Stimulated activated CD4-positive, alpha-beta T cell treated with anti-CD3 and anti-CD28 coated beads, Interleukin-1b, Interleukin-23, amount 100 ng/mL, for 48 hours (primary cell): ENCODE results near the gene PTTG2.

ENCODE experiments used
- DNase-seq: peaks from one replicate; pipeline ENCODE4 v3.0.0-alpha.2; 2020

PTTG2 gene

DNA sequence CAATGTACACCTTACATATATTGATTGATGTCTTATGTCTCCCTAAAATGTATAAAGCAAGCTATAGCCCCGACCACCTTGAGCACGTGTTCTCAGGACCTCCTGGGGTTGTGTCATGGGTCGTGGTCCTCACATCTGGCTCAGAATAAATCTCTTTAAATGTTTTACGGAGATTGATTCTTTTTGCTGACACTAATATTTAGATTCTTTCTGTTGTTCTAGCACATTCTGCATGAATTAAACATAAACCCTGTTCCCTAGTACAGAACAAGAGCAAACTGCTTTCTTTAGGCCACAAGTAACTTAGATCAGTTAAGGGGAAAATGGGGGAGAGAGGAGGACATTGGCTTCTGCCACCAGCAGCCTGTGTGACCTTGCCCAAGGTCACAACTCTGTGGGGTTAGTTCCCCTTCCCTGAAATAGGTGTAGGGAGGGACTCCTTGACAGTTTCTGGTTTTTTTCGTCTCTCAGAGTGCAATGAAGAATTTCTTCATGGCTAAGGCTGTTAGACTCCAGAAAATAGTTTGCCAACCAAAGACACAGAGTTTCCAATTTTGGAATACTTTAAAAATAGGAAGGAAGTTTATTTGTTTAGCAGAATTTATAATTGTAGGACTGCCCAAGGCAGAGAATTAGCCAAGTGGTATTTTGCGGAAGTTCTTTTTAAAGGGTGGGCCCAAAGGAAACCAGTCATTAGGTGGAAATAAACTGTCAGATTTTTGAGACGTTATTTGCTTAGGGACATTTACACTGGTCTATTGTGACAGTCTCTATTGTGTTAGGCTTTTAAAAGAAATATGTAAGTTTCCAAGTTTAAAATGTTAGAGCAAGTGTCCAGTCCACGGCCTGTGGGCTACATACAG, 29.4 kb downstream of the PTTG2 start:
- no peak for DNase-seq

DNA sequence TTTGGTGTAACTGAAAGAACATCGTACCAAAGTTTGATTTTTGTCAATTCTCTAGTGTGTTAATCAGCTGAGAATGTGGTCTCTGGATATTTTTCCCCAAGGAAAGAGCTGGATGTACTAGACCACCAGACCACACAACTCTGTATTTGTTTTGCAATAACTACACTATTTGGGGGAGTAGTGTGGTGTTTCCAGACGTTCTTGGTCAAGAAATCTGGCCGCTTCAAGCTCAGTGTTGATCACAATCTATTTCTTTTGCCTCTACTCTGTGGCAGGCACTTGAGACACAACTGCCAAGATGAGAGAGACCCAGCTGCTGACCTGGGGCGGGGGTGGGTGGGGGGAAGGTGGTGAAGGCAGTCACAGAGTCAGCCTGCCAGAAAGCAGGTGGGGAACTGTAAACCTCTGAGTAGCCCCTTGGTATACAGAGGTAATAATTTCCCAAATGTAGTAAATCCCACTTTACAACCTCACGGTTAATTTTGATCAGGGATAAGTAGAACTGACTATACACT, 30.6 kb downstream of the PTTG2 start:
- DNase-seq, result no peak

DNA sequence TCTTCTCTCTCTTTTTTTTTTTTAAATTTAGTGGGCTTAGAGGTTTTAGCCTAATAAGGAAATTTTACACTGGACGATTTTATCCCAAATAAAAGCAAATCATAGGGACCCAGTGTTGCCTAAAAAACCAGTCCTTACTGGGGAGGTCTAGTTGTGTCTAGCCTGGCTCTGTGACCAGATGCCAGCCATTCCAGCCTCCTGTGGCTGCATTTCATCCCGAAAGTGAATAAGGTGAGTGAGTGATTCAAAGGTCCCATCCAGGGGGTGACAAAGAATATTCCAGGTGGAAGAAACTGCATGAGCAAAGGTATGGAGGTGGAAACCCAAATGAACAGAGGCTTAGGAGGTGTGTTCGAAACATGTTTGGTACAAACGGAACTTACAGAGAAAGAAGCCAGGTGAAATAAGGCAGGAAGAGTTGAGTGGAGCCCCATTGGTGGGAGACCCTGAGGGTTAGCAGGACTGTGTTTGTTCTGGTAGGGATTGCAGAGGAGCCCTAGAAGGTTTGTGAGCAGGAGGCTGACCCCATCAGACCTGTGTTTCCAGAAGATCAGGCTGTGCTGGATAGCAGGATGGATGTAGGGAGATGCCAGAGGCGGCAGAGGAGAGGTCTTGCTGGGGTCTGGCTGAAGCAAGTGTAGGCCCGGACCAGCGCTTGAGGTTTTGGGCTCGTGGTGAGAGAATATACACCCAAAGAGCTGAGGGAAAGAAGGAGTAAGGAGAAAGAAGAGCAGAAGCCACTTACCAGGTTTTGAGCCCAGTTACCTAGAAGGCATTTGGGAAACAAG, 31.6 kb downstream of the PTTG2 start:
- no peak for DNase-seq

DNA sequence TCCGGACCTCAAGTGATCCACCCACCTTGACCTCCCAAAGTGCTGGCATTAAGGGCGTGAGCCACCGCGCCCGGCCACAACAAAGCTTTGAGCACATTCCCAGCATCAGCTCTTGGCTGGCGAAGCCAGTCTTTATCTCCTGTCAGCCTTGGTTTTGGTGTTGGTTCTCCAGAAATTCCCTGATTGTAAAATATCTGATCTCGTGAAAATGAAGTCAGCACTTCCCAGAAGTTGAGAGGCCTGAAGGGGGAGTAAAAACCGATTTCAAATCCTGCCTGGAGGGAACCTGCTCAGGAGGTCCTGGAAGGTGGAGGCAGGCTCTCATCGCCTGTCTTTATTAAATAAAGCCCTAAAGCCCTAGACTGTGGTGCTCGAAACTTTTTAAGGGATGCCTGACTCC, 33.6 kb downstream of the PTTG2 start:
- DNase-seq, result no peak

DNA sequence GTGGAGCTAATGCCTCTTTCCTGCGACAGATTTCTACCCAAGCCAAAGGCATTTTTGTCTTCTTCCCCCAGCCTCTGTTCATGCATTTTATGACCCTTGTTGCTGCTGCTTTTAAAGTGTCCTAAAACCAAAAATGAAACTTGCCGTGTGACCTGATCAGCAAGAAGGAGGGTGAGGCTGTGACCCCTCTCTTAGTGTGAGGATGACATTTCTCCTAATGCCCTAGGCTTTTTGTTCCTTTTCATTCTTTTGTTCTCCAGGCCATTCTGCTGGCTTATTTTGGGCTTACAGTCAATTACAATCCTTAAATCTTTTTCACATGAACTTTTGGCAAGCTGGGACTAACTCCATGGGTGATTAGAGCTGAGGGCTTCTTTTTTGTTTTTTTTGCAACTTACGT, 34.4 kb downstream of the PTTG2 start:
- DNase-seq, result no peak

DNA sequence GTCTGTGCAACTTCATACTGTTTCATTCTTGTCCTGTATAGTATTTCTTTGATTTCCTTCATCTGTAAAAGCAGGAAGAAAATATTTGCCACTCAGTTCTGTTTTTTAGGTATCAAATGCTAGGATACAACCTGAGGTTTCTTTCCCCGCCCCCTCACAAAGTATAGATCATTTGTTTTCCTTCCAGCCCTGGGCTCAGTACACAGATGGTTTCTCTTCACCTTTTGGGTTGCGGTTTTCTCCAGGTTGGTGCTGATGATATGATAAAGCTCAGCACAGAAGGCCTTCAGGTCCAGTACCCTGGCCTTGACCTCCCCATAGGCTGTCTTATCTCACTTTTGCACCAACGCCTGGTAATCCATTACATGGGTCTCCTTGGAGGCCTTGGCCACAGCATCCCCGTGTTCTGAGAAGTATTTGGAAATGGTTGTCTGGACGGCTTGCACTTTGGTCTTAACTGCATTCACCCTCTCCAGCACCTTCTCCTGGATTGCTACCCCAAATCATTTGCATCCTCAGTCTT, 35.2 kb downstream of the PTTG2 start:
- no peak for DNase-seq

DNA sequence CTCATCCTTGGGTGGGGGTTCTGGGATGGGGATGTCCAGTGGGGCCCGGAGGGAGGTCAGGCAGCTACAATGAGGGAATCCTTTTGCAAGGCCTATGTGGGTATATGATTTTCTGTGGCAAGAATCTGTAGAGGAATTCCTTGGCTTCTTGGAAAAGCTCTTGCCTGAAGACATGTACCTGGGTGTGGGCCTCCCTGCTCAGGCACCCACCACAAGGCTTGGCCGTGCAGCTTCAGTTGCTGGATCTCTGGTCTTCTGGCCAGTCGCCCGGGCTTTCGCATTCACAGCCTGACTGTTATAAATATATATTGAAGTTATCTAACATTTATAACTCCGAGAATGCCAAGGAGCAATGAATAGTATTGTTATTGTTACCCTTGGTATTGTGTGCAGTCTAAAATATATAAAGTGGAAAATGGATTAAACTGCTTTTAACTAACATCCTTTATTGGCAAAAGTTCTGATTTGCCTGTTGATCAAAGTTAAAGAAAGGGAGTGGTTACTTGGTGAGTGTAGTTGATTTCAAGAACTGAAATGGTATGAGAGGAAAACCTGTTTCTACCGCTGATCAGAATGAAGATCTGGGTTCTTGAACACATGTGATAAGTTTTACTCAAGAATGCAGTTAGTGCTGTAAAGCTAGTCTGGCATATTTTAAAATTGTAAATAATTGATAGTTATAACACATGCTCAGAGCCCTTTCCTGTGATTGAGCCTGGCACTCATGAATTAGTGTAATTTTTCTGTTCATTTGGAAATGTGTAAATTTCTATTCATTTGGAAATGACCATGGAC, 36.0 kb downstream of the PTTG2 start:
- no peak for DNase-seq

DNA sequence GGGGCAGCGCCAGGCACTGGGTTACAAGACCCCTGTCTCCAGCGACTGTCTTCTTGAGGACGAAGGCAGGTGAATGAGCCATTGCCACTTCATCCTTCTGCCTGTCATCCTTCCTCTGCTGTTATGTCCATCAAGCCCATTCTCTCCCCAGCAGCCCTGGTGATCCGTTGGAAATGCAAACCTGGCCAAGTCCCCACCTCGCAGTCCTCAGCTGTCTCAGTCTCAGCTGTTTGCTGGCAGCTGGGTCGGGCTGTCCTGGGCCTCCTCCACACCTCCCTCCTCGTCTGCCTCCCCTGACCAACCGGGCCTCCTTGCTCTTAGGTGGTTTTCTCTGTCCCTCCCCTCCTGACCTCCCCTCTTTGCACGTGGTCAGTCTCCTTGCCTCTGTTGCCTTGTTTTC, 38.0 kb downstream of the PTTG2 start:
- DNase-seq, result no peak

DNA sequence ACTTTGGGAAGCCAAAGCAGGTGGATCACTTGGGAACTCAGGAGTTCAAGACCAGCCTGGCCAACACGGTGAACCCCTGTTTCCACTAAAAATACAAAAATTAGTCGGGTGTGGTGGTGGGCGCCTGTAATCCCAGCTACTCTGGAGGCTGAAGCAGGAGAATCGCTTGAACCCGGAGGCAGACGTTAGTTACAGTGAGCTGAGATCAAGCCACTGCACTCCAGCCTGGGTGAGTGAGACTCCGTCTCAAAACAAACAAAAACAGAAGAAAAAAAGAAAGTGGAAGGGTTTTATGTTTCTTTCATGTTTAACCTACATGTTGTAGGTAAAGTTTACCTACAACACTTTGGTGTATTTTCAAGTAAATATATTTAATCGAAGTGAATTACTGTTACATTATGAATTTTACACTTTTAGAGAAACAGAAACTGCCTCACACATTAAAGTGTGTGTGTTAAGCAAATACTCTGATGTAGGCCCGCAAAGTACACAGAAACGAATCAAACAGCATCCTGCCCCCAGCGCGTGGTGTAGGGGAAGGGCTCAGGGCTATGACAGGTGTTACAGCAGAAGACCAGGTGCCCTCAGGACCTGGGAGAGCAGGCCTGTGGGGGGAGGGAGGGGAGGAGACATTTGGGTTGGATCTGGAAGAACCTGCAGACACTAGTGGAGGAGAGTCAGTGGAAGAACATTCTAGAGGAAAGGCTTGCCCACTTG, 39.0 kb downstream of the PTTG2 start:
- no peak for DNase-seq

DNA sequence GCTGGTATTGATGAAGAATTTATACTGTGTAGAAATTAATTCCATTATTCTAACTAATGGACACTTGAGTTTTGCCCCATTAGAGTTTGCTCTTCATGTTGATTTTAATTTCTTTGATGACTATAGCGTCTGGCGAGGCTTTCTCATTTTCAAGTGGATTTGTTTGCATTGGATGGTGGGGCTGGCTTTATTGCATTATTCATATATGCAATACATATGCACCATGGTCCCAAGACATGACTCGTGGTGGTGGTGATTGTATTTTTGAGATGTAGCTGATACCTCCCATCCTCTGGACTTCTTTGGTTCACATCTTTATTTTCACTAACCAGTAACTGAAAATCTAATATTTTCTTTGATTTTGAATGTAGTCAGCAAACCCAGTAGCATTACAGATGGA, 39.8 kb downstream of the PTTG2 start:
- DNase-seq, result no peak

DNA sequence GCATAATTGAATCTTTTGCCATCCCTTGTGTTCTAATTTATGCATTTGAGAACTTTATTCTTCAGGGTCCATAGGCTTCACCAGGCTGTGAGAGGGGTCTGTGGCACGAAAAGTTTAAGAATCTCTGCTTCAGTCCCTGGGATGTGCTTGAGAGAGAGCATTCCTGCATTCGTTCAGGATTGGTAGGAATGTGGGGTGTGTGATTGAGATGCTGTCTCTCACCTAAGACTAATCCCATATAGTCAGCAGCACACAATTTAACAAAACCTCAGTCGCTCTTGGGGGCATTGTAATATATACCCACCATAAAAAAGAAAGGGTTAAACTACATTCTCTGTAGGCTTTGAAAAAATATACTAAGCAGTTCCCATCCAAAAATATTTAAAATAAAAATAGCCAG, 41.7 kb downstream of the PTTG2 start:
- DNase-seq, result no peak

DNA sequence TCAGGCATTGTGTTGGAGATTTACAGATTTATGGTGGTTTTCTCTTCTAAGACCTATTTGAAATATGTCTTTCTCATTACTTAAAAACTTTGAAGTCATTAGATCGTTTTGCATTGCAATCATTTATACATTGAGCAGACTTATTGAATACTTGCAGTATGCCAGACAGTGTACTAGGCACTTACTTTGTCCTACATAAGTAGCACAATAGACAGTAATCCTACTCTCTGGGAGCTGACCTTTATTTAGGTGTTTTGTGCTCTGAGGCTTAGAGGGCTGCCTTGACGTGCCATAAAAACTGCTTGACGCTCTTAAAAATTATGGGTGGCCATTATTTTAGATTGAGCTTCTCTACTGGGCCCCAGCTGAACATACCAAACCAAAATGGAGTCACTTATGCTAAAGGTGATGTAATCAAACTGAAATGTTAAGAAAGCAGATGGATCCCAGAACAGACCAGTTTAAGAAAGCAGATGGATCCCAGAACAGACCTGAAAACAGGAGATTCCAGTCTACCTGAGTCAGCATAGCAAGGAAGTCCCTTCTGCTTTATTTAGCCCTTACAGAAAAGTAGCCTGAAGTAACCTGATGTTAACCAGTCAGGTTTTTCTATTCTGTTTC, 42.4 kb downstream of the PTTG2 start:
- no peak for DNase-seq

DNA sequence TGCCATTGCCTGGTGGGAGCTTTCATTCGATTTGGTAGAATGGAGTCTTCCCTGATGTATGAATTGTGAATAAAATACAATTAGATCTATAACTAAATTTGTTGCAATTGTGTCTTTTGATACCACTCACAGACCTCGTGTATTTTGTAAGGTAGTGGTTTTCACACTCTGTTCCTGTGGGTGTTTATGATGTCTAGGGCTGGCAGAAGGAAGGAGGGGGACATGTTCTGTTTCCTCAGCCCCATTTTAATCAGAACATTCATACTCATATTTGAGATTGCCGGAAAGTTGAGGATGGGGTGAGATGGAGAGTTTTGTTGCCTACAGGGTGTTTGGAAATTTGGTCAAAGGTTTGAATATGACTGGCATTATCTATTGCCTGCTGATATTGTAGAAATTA, 42.9 kb downstream of the PTTG2 start:
- no peak for DNase-seq

DNA sequence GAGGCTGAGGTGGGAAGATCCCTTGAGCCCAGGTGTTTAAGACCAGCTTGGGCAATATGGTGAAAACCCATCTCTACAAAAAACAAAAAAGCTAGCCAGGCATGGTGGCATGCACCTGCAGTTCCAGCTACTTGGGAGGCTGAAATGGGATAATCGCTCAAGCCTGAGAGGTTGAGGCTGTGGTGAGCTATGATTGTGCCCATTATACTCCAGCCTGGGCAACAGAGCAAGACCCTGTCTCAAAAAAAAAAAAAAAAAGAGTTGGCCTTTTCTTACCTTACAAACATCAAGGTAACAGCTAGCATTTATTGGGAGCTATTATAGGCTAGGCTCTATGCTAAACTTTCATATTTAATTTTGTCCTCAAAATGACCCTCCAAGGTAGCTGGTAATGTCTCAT, 43.4 kb downstream of the PTTG2 start:
- no peak for DNase-seq

DNA sequence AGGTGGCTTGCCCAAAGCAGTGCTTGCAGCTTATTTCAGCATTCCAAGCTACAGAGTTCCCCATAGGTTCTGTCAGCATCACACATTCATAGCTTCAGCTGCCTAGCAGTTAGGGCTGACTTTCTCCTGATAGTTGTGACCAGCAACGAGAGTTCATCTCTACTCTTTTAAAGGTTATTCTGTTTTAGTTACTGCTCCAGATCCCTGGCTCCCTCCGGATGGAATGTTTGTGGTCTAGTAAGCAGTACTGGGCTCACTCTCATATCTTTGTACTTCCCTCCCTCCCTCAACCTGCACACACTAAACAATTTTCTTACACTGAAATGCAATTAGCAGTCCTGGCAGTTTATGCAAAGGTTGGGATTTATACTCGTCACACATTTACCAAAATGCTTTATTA, 43.9 kb downstream of the PTTG2 start:
- DNase-seq, result no peak

DNA sequence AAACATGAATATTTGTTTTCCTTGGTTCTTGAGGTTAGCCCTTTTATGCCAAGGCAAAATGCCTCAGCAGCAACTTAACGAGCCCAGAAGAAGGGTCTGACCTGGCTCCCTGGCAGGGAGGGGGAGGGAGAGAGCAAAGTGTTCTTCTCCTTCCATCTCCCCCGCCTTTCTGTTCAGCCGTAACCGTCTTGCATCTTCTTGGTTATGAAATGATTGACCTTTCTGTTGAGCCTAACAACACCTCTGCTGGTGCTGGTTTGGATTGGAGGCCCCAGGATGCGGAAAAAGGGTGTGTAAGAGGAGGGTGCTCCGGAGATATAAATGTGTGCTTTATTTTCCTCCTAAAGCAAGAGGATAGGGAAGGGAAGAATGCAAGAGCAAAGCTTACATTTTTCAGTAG, 44.7 kb downstream of the PTTG2 start:
- no peak for DNase-seq

DNA sequence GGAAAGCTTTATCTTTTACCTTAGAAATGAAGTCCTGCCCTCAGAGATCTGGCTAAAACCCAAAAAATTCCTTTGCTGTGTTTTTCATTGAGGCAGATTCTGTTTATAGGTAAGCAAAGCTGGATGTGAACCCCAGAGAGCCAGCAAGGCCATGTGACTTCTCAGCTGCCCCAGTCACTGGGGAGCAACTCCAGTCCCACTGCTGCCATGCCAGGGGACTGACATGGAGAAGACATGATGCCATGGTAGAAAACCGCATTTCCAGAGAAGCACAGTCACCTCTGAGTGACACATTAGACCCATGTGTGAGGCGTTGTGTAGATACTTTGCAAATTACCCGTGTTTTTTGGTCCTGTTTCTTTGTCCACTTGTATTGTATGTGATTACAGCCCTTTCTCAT, 45.4 kb downstream of the PTTG2 start:
- no peak for DNase-seq

DNA sequence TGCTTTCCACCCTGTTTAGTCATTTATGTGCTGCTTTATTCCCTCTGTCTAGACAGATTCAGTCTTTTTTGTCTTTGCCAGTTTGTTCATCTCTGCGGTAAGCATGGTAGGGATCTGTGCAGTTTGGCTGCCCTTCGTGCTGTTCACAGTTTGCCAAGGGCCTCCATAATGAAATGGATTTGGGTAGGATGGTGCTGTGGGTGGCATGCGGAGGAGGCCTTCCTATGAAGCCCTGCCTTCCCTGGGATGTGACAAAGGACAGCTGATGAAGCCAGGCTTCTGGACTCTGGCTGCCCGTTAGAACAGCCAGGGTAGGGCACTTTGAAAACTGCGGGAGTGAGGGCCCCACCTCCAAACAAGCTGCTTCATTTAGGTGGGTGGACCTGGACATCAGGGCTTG, 47.4 kb downstream of the PTTG2 start:
- no peak for DNase-seq

DNA sequence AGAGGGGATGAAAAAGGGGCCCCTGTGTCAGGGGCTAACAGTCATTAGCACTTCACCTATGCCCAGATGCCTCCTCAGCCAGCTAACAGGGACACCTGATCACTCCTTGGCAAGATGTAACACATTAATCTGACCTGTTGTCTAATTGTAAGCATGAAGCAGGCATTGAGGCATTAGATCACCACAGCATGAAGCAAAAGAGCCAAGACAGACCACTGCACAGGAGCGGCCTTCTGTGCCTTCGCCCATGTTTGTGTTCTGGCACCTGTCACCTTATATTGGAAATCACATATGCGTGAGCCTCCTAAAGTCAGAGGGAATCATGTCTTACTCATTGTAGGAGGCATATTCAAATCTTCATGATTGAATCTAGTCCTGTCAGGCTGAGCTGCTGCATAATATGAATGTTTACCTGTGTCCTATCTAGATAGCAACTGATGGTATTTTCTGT, 48.4 kb downstream of the PTTG2 start:
- DNase-seq, result no peak

DNA sequence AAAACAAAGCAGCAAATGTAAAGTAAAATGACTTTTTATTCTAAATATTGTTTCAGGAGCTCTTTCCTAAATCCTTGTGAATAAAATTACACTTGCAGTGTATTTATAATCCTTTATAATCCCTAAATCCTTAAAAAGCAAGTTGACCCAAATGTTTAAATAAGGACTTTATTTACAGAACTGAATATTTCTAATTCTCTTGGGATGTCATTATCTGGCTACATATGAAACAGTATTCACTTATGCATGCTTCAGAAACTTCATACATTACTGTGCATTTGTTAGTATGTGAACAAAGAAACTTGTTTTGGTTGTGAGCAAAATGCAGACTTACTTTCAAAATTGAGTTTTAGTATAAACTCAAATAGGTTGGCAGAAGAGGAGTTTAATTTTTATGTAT, 49.2 kb downstream of the PTTG2 start:
- DNase-seq, result no peak

DNA sequence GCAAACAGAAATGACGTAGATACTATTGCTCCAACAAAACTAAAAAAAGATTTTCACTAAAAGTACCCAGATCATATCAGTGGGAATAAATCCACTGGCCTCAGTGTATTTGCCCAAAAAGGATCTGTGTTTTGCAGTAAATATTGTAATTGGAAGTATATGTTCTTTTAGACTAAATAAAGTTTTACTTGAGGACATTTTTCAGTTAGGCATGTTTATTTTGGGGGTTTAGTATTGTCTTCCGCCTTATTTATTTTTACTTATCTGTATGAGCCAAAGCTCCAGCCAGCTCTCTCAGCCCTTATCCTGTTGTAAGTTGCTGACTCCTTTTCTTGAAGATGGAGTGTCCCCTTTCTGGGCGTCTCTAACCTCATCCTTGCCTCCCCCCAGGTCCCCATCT, 49.8 kb downstream of the PTTG2 start:
- DNase-seq, result no peak
